Activated gamma-delta T cell treated with anti-CD3 and anti-CD28 coated beads, Interleukin-2, amount 50 U/mL, for 16 hours (primary cell): ENCODE data around the gene AP4S1.
"Not testable (repeated sequence)": the region's sequence is repeated elsewhere in the genome, so short reads cannot be mapped to it uniquely, and the experiment has no call there.

Source experiments
- DNase-seq: peaks from one replicate; pipeline ENCODE4 v3.0.0-alpha.2; 2020; ENCODE audit warnings: low read depth

The AP4S1 gene

DNA sequence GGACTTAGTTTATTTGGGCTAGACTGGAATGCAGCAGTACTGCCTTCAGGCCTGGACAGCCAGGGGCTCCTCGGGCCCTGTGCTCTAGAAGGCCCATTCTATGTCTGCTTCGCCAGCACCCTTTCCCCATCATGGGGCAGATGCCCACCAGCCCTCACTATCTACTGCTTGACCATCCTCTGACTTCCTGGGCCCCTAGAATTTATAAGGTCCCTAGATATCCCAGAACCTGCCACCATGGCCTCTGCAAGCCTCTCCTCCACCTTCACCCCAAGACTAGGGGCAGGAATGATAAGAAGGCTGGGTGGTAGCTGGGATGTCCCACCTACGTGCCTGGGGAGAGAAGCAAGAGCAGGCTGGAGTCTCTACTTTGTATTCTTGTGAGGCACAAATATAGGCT, 59.6 kb downstream of the AP4S1 start:
- DNase-seq, result no peak

DNA sequence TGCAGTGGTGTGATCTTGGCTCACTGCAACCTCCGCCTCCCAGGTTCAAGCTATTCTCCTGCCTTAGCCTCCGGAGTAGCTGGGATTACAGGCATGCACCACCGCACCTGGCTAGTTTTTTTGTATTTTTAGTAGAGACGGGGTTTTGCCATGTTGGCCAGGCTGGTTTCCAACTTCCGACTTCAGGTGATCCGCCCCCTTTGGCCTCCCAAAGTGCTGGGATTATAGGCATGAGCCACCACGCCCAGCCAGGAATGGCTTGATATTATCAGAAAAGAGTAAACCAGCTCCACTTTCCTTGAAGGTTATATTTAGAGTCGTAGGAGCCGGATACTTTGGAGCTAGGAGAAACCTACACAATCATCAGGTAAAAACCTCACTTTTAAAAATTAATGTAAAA, 61.0 kb downstream of the AP4S1 start:
- not testable (repeated sequence) for DNase-seq

DNA sequence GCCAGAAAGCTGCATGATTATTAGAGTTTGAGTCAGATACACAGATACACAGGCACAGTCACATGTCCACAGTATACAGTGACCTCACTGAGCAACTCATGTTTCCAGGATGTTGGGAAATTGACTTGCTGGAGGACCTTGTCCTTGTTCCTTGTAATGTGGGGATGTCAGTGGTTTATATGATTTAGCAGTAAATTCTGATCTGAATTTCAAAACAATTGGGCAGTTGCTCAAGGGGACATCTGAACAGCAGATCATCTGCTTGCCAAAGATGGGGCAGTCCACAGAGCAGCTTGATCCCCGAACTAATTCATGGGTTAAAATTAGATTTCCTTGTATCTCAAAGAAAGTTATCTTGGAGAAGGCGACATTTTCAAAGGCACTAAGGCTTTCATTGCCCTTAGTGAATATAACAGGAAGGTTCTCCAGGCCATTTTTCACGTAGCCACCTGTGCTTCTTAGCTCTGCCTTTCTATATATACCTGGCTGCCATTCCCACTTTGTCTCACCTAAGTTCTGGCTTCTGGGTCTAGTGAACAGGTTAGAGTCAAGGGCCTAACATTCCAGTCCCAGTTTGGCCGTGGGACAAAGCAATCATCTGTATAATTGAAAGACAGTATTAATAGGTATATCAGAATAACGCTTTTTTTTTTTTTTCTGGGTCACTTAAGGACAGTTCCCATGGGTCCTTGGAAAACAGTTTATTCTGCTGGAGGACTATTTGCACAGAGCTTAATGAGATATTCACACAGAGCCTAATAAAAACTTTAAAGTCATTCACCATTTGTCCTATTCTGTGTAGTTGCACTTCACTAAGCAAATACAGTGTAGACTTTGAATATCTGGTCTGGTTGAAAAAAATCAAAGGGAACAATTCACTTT, 65.7 kb downstream of the AP4S1 start:
- DNase-seq, result no peak

DNA sequence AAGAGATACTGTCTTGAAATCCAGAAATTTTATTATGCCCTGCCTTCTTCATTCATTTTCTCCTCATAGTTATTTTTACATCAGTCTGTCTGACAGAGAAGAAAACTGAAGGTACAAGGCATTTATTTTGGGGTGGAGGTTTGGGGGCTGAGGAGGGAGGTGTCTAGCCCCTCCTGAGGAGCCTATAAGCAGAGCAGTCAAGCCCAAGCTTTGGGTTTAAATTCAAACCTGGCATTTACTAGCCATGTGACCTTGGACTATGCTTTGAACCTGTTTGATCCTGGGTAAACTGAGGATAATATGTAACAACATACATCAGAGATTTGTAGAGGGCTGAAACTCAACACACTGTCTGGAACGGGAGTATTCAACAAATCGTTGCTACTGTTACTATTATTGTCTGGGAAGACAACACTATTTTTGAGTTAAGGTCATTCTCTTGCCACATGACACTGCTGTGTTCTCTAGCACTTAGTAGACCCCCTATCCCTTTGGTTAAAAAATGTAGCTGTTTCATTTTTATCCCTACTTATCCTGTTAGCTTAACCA, 66.8 kb downstream of the AP4S1 start:
- no peak for DNase-seq

DNA sequence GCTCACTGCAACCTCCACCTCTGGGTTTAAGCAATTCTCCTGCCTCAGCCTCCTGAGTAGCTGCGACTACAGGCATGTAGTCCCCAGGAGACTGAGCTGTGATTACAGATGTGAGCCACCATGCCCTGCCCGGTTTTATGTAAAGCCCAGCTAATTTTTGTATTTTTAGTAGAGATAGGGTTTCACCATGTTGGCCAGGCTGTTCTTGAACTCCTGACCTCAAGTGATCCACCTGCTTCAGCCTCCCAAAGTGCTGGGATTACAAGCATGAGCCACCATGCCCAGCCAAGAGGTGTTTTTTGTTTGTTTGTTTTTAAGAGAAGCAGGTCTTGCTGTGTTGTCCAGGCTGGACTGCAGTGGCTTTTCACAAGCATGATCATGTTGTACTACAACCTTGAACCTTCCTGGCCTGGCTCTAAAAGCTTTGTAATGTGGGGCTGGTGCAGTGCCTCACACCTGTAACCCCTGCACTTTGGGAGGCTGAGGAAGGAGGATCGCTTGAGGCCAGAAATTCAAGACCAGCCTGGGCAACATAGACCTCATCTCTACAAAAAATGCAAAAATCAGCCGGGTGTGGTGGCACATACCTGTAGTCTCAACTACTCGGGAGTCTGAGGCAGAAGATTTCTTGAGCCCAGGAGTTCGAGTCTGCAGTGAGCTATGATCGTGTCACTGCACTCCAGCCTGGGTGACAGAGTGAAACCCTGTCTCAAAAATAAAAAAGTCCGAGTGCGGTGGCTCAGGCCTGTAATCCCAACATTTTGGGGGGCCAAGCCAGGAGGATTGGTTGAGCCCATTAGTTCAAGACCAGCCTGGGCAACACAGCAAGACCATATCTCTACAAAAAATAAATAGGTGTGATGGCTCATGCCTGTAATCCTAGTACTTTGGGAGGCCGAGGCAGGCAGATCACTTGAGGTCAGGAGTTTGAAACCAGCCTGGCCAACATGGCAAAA, 68.7 kb downstream of the AP4S1 start:
- not testable (repeated sequence) for DNase-seq

DNA sequence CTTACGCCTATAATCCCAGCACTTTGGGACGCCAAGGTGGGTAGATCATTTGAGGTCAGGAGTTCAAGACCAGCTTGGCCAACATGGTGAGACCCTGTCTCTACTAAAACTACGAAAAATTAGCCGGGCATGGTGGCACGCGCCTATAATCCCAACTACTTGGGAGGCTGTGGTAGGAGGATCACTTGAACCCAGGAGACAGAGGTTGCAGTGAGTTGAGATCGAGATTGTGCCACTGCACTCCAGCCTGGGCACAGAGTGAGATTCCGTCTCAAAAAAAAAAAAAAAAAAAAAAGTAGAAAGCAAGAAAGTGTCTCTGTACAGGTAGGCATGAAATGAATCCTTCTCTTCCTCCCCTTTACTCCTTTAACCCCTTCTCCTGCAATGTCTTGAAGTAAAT, 70.4 kb downstream of the AP4S1 start:
- not testable (repeated sequence) for DNase-seq

DNA sequence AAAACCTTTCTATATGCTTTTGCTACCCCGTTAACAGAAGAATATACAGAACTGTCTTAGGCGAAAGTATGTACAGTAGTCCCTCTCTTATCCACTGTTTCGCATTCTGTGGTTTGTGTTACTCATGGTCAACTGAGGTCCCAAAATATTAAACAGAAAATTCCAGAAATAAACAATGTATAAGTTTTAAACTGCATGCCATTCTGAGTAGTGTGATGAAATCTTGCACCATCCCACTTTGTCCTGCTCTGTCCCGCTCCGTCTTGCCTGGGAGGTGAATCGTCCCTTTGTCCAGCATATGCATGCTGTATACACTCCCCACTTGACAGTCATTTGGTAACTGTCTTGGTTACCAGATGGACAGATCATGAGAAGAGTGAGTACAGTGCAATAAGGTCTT, 70.8 kb downstream of the AP4S1 start:
- DNase-seq, result no peak

DNA sequence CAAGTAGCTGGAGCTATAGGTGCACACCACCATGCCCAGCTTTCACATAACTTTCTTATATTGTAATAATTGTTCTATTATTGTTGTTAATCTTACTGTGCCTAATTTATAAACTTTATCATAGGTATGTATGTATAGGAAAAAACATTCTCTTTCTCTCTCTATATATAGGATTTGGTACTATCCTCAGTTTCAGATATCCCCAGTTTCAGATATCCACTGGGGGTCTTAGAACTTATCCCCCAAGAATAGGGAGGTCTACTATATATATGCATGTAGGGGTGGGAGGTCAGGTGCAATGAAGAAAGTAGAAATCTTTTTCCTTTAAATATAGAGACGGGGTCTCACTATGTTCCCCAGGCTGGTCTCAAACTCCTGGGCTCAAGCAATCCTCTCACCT, 71.6 kb downstream of the AP4S1 start:
- no peak for DNase-seq

DNA sequence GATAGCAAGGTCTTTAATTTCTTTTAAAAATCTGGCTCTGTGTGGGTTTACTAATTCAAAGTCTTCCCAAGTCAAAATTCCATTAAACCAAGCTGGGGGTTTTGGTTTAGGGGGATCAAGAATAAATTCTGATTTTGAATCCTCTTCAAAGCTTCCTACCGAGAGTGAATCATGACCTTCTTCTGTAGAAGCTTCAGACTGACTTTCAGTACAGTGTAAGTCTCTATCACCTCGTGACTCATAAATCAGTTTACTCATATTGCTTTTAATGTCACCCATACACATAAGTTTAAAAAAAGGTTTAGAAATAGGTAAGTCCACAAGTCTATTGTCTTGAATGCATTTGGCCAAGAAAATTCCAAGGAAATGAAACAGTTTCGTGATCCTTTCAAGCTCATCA, 81.3 kb downstream of the AP4S1 start:
- DNase-seq, result no peak

DNA sequence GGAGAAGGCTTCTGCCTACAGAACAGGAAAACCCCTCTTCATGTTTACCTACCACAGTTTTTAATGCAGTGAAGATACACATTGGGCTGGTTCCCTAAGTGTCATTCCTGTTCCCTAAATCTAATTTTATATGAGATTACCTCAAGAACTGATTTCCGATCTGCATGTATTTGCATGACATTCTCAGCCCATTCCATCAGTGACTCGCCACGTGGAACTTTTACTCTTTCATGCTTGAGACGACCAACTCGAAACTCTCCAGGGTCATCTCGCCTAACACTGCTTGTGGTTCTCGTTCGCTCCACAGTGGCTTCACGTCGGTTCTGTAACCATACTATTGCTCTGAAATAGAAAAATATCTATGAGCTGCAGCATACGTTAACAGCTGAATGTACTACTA, 83.8 kb downstream of the AP4S1 start:
- no peak for DNase-seq

DNA sequence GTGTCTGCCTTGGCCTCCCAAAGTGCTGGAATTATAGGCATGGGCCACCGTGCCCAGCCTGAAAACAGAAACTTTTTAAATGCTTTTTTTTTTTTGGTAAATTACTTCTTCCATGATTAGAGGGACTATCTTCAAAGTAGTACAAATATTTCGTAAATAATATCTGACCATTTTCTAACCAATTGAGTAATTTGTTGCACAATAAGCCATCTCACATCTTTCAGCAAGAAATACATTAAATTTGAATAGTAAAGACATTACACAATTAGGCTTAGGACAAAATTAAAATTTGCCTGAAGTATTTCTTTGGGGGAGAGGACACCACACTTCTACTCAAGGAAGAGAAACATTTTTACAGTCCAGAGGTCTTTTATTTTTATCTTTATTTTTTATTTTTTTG, 85.4 kb downstream of the AP4S1 start:
- no peak for DNase-seq

DNA sequence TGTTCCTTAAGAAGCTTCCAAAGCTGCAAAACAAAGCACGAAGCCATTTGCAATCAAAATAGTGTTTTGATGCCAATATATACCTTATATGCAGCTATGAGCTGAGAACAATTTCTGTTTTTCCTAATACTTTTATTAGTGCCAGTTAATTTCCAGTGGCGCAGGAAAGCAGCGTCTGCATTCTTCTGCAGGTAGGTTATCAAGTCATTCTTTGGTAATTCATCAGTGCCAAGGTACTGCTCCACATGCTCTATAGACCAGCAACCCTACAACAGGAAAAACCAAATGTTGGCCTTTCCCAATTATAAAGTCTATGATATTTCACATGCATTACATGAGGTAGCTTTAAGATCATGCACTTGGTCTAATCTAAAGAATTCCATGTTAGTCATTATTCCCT, 88.3 kb downstream of the AP4S1 start:
- no peak for DNase-seq

DNA sequence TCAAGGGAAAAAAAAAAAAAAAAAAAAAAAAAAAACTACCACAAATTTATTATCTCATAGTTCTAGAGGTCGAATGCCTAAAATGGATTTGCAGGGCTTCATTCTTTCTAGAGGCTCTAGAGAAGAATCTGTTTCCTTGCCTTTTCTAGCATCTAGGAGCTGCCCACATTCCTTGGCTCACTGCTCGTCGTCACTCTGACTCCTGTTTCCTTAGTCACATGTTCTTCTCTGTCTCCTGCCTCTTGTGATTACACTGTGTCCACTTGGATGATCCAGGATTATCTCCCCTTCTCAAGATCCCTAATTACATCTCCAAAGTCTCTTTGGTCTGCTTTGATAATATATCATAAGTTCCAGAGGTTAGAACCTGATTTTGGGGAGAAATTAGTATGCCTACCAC, 93.4 kb downstream of the AP4S1 start:
- DNase-seq, result no peak

DNA sequence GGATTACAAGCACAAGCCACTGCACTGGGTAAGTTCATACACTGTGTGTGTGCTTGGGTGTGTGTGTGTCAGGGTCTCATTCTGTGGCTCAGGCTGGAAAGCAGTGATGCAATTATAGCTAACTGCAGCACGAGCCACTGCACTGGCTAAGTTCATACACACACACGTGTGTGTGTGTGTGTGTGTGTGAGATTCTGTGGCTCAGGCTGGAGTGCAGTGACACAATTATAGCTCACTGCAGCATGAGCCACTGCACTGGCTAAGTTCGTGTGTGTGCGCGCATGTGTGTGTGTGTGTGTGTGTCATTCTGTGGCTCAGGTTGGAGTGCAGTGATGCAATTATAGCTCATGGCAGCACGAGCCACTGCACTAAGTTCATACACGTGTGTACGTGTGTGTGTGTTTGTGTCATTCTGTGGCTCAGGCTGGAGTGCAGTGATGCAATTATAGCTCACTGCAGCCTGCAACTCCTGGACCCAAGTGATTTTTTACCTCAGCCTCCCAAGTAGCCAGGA, 96.7 kb downstream of the AP4S1 start:
- no peak for DNase-seq

DNA sequence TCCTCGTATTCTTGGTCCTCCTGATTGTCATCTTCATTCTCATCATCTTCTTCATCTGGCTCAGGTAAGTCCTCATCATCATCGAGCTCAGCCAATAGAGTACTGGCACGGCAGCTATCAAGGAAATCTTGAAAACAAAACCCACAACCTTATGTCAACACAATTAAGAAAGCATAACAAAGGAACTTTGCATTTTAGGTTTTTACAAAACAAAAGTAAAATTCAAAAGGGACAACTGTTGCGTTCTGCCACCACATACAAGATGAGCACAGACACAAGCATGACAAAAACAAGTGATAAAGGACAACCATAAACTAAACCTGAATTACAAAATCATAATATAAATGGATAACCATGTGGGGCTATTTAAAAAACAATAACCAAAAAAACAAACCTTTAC, 97.5 kb downstream of the AP4S1 start:
- DNase-seq, result no peak

DNA sequence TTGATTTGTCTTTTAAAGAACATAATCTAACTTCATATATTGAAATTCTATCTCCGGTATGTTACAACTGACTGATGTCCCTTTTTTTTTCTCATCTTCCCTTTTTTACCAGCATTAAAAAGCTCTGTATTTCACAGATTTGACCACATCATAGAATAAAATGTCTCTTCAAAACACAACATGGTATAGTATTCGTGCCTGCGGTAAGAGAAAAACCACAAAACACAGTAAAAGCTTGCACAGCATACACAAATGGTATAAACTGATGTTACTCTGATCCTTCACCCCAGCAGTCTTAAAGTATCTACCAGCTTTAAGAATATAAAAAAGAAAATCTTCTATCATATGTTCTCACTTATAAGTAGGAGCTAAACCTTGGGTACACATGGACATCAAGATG, 98.7 kb downstream of the AP4S1 start:
- no peak for DNase-seq

DNA sequence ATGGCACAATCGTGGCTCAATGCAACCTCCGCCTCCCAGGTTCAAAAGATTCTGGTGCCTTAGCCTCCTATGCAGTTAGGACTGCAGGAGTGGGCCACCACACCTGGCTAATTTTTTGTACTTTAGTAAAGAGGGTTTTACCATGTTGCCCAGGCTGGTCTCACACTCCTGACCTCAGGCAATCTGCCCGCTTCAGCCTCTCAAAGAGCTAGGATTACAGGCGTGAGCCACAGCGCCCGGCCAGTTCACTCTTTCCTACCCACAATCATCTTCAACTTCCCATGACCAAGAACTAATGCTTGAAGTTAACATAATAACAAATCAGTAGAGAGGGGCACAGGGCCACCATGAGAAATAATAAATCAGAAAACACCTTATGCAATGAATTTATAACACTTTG, 99.8 kb downstream of the AP4S1 start:
- DNase-seq, result no peak

DNA sequence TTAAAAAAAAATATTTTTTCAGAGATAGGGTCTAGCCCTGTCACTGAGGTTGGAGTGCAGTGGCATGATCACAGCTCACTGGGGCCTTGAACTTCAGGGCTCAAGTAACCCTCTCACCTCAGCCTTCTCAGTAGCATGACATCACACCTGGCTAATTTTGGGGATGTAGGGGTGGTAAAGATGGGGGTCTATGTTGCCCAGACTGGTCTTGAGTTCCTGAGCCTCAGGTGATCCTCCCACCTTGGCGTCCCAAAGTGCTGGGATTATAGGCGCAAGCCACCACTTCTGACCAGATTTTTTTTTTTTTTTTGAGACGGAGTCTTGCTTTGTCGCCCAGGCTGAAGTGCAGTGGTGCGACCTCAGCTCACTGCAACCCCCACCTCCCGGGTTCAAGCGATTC, 101.2 kb downstream of the AP4S1 start:
- DNase-seq, result no peak

DNA sequence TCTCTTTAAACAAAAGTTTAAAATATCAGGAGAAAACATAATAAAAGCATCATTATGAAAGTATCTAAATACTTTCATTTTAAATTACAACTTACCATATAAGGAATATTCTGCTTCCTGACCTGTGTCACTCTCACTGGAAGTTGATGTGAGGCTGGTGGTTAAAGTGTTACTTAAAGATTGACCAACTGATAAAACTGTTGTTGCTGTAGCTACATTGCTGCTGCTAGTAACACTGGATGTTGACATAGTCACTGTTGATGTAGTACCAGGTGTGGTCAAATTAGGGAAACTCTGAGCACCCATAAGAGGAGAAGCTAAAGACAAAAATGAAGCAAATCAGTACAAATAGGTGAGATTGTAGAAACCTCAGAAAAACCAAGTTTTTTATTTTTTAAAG, 102.2 kb downstream of the AP4S1 start:
- DNase-seq, result peak; percentile 3

DNA sequence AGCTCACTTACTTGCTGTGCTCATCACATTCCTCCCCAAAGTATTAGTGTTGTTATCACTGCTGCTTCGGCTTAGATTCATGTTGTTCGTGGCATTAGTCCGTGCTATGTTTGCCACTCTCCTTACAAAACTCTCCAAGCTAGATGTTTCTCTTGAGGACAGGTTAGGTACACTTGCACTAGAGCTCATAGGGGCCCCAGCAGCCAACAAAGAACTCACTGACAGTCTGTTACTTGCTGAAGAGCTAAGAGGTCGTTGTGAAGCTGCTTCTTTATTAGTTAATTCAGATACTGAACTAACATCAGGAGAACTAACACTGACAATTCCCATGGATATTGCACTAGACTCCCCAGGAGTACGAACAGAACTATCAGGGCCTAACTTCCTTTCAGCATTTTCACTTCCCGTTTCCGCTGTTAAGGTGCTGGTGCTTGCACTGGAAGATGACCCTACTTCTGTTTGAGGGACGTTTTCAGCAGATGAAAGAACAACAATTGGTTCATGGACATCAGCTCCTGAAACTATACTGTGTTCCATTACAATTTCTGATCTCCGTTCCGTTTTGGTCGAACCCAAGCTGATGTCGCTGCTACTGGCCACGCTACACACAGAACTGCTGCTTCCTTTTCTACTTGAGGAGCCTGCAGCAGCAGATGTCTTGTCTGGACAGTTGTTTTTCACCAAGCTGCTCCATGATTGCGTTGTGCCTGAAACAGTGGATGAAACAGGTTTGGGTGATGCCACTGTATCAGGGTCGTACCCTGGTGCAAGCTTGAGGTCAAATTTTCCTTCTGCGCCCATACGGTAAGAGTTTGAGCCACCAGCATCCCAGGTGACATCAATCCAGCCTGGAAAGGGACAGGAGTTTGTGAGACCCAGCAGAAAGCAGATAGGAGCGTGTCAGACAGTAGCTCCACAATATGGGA, 103.4 kb downstream of the AP4S1 start:
- DNase-seq, result no peak

DNA sequence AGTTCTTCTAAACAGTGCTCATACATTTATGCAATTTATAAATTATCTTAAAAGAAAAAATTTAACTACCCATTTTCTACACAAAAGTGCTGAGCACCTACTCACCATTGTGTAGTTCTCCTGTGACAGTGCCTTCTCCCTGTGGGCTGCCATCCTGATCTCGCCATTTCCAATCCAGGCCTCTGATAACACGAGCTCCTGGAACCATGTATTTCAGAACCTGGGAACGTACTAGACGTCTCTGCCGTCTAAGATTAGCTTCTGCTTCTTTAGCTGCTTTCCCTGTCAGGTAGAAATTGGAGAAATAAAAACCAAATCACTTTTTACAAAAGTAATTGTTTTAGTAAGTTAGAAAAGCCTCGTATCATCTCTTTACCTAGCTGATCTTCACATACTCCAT, 107.7 kb downstream of the AP4S1 start:
- no peak for DNase-seq
